GM23338 (cell line): Measurements from ENCODE around the gene LOXL3. TPM values are rescaled to one million over a fixed set of nuclear protein-coding genes. Genes with fewer than 3 reads are reported as not detected.
"Not testable (repeated sequence)": the region's sequence is repeated elsewhere in the genome, so short reads cannot be mapped to it uniquely, and the experiment has no call there.

Source experiments
- ATAC-seq: fragments of 200-7000 bp; cut with Tn5 transposase; 3 replicates; pipeline ENCODE4 v1.9.1; 2020
- DNase-seq: peaks from one replicate; pipeline ENCODE4 v3.0.0-alpha.2; 2015; ENCODE audit warnings: low spot score
- H2AFZ ChIP-seq: fragments of 200-600 bp; sonication (generic); 2 replicates; pipeline ENCODE4 v1.8.0; 2016; ENCODE audit warnings: antibody characterized with exemption, mild to moderate bottlenecking, moderate library complexity
- H3F3A ChIP-seq: fragments of 200-600 bp; sonication (generic); replicated peaks from 2 replicates; pipeline ENCODE4 v1.8.0; 2017; ENCODE audit warnings: antibody characterized with exemption, mixed run types, low read depth
- H3K27ac ChIP-seq: fragments of 200-600 bp; sonication (generic); 2 replicates; pipeline ENCODE4 v1.6.1; 2016; ENCODE audit warnings: low read depth
- H3K27me3 ChIP-seq: fragments of 200-600 bp; sonication (generic); 2 replicates; pipeline ENCODE4 v1.8.0; 2016; ENCODE audit warnings: mild to moderate bottlenecking, mixed run types, moderate library complexity; ENCODE audit not compliant: insufficient read depth
- H3K36me3 ChIP-seq: fragments of 200-600 bp; sonication (generic); 2 replicates; pipeline ENCODE4 v1.8.0; 2016; ENCODE audit warnings: mild to moderate bottlenecking; ENCODE audit not compliant: insufficient read depth
- H3K4me1 ChIP-seq: fragments of 200-600 bp; sonication (generic); 2 replicates; pipeline ENCODE4 v1.8.0; 2016; ENCODE audit warnings: mild to moderate bottlenecking, moderate library complexity; ENCODE audit not compliant: insufficient read depth
- H3K4me2 ChIP-seq: fragments of 200-600 bp; sonication (generic); 2 replicates; pipeline ENCODE4 v1.7.1; 2017; ENCODE audit warnings: mixed run types
- H3K4me3 ChIP-seq: fragments of 200-600 bp; sonication (generic); 2 replicates; pipeline ENCODE4 v1.6.1; 2016; ENCODE audit warnings: mixed run types
- H3K79me2 ChIP-seq: fragments of 200-600 bp; sonication (generic); replicated peaks from 2 replicates; pipeline ENCODE4 v1.8.0; 2017; ENCODE audit warnings: mild to moderate bottlenecking; ENCODE audit not compliant: insufficient read depth
- H3K9me2 ChIP-seq: fragments of 200-600 bp; sonication (generic); 2 replicates; pipeline ENCODE4 v1.8.0; 2017; ENCODE audit not compliant: insufficient read depth
- H4K20me1 ChIP-seq: fragments of 200-600 bp; sonication (generic); replicated peaks from 2 replicates; pipeline ENCODE4 v1.8.0; 2017; ENCODE audit warnings: mild to moderate bottlenecking; ENCODE audit not compliant: insufficient read depth
- H3K27ac Mint-ChIP-seq: 2 replicates; pipeline ENCODE4 v1.8.0; 2020; ENCODE audit warnings: inconsistent platforms, mild to moderate bottlenecking, moderate library complexity, mixed read lengths
- H3K27me3 Mint-ChIP-seq: 3 replicates; pipeline ENCODE4 v1.8.0; 2022; ENCODE audit warnings: low read depth, mild to moderate bottlenecking, moderate library complexity, mixed read lengths, inconsistent platforms; ENCODE audit not compliant: insufficient read depth, poor library complexity
- H3K36me3 Mint-ChIP-seq: 3 replicates; pipeline ENCODE4 v1.8.0; 2021; ENCODE audit warnings: low read depth, mild to moderate bottlenecking, inconsistent platforms, moderate library complexity, mixed read lengths
- H3K4me1 Mint-ChIP-seq: 3 replicates; pipeline ENCODE4 v1.8.0; 2020; ENCODE audit warnings: mild to moderate bottlenecking, inconsistent platforms, mixed read lengths
- H3K4me3 Mint-ChIP-seq: 3 replicates; pipeline ENCODE4 v1.8.0; 2021; ENCODE audit warnings: moderate library complexity, mild to moderate bottlenecking, inconsistent platforms, mixed read lengths
- H3K9me3 Mint-ChIP-seq: 3 replicates; pipeline ENCODE4 v1.8.0; 2020; ENCODE audit warnings: moderate library complexity, mild to moderate bottlenecking, inconsistent platforms, mixed read lengths
- CTCF ChIP-seq, 2 experiments: fragments of 200-600 bp in 1 of 2; sonication (generic) in 1 of 2; conservative IDR thresholded peaks; 2 replicates each; pipeline versions ENCODE4 v1.5.1 to v1.6.1; 2016 to 2017; ENCODE audit warnings: antibody characterized with exemption in 2 of 2, low read depth in 2 of 2, mild to moderate bottlenecking in 2 of 2, moderate library complexity in 1 of 2
- NANOG ChIP-seq: IDR thresholded peaks from 2 replicates; pipeline ENCODE4 v1.6.1; 2016; ENCODE audit warnings: antibody characterized with exemption, borderline replicate concordance
- STAT1 ChIP-seq: IDR thresholded peaks from one replicate; pipeline ENCODE4 v1.6.1; 2016; ENCODE audit warnings: antibody characterized with exemption; ENCODE audit not compliant: unreplicated experiment
- polyA plus RNA-seq: library from polyadenylated mRNA; unstranded; fragments of >200 nt; fragmentation: Nextera tagmentation; extraction: Ambion mirVana; gene quantifications from 2 replicates; pipeline ENCODE4 v1.2.1, GENCODE V29; 2016
- total RNA-seq: library from RNA; depleted of rRNA; stranded (reverse); fragments of >200 nt; shearing (Covaris generic); gene quantifications from 2 replicates; pipeline ENCODE4 v1.2.3, GENCODE V29; 2014

LOXL3 gene
- total and polyA plus RNA-seq, 2 experiments from 2014 or later = 4.7 to 14.9 TPM

GRCh38 chr2:74561022-74561421, 7.3 kb upstream of the LOXL3 start:
- not testable (repeated sequence) for H3K9me2 ChIP-seq, H4K20me1 ChIP-seq, H3K9me3 Mint-ChIP-seq, H3K27ac ChIP-seq, H3K36me3 ChIP-seq, H2AFZ ChIP-seq, H3F3A ChIP-seq, DNase-seq, H3K4me3 ChIP-seq, H3K4me2 ChIP-seq, H3K79me2 ChIP-seq, ATAC-seq, H3K36me3 Mint-ChIP-seq, H3K27ac Mint-ChIP-seq, H3K4me3 Mint-ChIP-seq, H3K4me1 ChIP-seq
- H3K27me3 ChIP-seq = peaks cover 41% of the 10 kb centered on the region
- peaks cover 34% of the 10 kb centered on the region for H3K27me3 Mint-ChIP-seq
- H3K4me1 Mint-ChIP-seq = peaks cover 19% of the 10 kb centered on the region

GRCh38 chr2:74560591-74560990, 6.8 kb upstream of the LOXL3 start:
- Histone ChIP-seq H3K27me3 (peaks cover 45% of the 10 kb centered on the region), H4K20me1 (no peaks in the 10 kb centered on the region; the same call in 1 of the 2 replicates), H2AFZ (no peak overlapping the region), H3K9me2 (no peaks in the 10 kb centered on the region), H3K36me3 (no peaks in the 10 kb centered on the region), H3K27ac (no peak overlapping the region), H3K79me2 (no peaks in the 10 kb centered on the region), H3K4me3 (no peak overlapping the region), H3F3A (no peaks in the 10 kb centered on the region), H3K4me2 (peak overlapping the region; percentile 36; the same call in 1 of the 2 replicates), H3K4me1 (peaks cover 10% of the 10 kb centered on the region)
- no peak for TF ChIP-seq STAT1
- ATAC-seq (peak; percentile 19), DNase-seq (peak; percentile 26)
- Mint-ChIP-seq H3K27ac (no peak overlapping the region), H3K4me3 (no peak overlapping the region), H3K27me3 (peaks cover 38% of the 10 kb centered on the region), H3K36me3 (no peaks in the 10 kb centered on the region), H3K4me1 (peaks cover 19% of the 10 kb centered on the region), H3K9me3 (no peaks in the 10 kb centered on the region)

GRCh38 chr2:74559912-74560311, 6.2 kb upstream of the LOXL3 start:
- peaks cover 19% of the 10 kb centered on the region for H3K4me1 Mint-ChIP-seq
- Histone ChIP-seq H4K20me1 (no peaks in the 10 kb centered on the region), H3K4me2 (peak overlapping the region; percentile 36; the same call in 1 of the 2 replicates), H3K36me3 (no peaks in the 10 kb centered on the region), H3K27me3 (peaks cover 52% of the 10 kb centered on the region), H3K27ac (no peak overlapping the region), H3K4me3 (no peak overlapping the region), H3F3A (no peaks in the 10 kb centered on the region), H2AFZ (no peak overlapping the region), H3K4me1 (peaks cover 10% of the 10 kb centered on the region), H3K9me2 (no peaks in the 10 kb centered on the region), H3K79me2 (no peaks in the 10 kb centered on the region)
- H3K27me3 Mint-ChIP-seq = peaks cover 45% of the 10 kb centered on the region
- DNase-seq (peak; percentile 65), ATAC-seq (peak; percentile 61)
- no peak overlapping the region for H3K27ac Mint-ChIP-seq
- H3K4me3 Mint-ChIP-seq = peak overlapping the region; percentile 18; the same call in 1 of the 3 replicates
- no peak for TF ChIP-seq NANOG
- TF ChIP-seq CTCF (conservative IDR thresholded peaks at IDR 0.05; ENCODE audit: low read depth in 2 of 2) = 0 out of 4 replicates have a peak, but pooled peaks of 1 of the 2 experiments have one; percentile 3
- no peaks in the 10 kb centered on the region for H3K36me3 Mint-ChIP-seq
- H3K9me3 Mint-ChIP-seq = no peaks in the 10 kb centered on the region
